Activated naive CD8-positive, alpha-beta T cell (primary cell): ENCODE results near the gene ADAM22.
"Not testable (repeated sequence)": the region's sequence is repeated elsewhere in the genome, so short reads cannot be mapped to it uniquely, and the experiment has no call there.

Experiments
- H3K27ac Mint-ChIP-seq: one replicate; pipeline ENCODE4 v1.8.0; 2021; ENCODE audit warnings: mixed read lengths
- H3K27me3 Mint-ChIP-seq: one replicate; pipeline ENCODE4 v1.8.0; 2021; ENCODE audit warnings: mixed read lengths
- H3K36me3 Mint-ChIP-seq: one replicate; pipeline ENCODE4 v1.8.0; 2021; ENCODE audit warnings: mixed read lengths
- H3K4me1 Mint-ChIP-seq: one replicate; pipeline ENCODE4 v1.8.0; 2021; ENCODE audit warnings: low read depth, mixed read lengths
- H3K4me3 Mint-ChIP-seq: one replicate; pipeline ENCODE4 v1.8.0; 2021; ENCODE audit warnings: mild to moderate bottlenecking, mixed read lengths
- H3K9me3 Mint-ChIP-seq: one replicate; pipeline ENCODE4 v1.8.0; 2021; ENCODE audit warnings: low read depth, mixed read lengths

ADAM22 gene

GRCh38 chr7:88132725-88133124 is 198.7 kb downstream of the ADAM22 start:
- Mint-ChIP-seq H3K9me3 (no peaks in the 10 kb centered on the region), H3K27ac (no peak overlapping the region), H3K36me3 (no peaks in the 10 kb centered on the region), H3K4me3 (no peak overlapping the region), H3K27me3 (no peaks in the 10 kb centered on the region), H3K4me1 (no peaks in the 10 kb centered on the region)

- no peaks in the 10 kb centered on the region for H3K9me3 Mint-ChIP-seq
- H3K4me3 Mint-ChIP-seq, result no peak overlapping the region
- no peaks in the 10 kb centered on the region for H3K27me3 Mint-ChIP-seq
- H3K4me1 Mint-ChIP-seq, result no peaks in the 10 kb centered on the region
- peaks cover 5% of the 10 kb centered on the region for H3K36me3 Mint-ChIP-seq
- no peak overlapping the region for H3K27ac Mint-ChIP-seq
Measured at GRCh38 chr7:88140947-88141346, 206.9 kb downstream of the ADAM22 start.

- H3K27ac Mint-ChIP-seq, result no peak overlapping the region
- peaks cover 7% of the 10 kb centered on the region for H3K36me3 Mint-ChIP-seq
- H3K4me3 Mint-ChIP-seq, result no peak overlapping the region
Measured at GRCh38 chr7:88141479-88141878, 207.4 kb downstream of the ADAM22 start.

GRCh38 chr7:88141953-88142352 is 207.9 kb downstream of the ADAM22 start:
- no peaks in the 10 kb centered on the region for H3K27me3 Mint-ChIP-seq
- no peaks in the 10 kb centered on the region for H3K4me1 Mint-ChIP-seq
- H3K4me3 Mint-ChIP-seq, result no peak overlapping the region
- peaks cover 7% of the 10 kb centered on the region for H3K36me3 Mint-ChIP-seq
- no peak overlapping the region for H3K27ac Mint-ChIP-seq
- no peaks in the 10 kb centered on the region for H3K9me3 Mint-ChIP-seq

More at GRCh38 chr7:88141479-88141878, 207.4 kb downstream of the ADAM22 start:
- no peaks in the 10 kb centered on the region for H3K27me3 Mint-ChIP-seq
- no peaks in the 10 kb centered on the region for H3K4me1 Mint-ChIP-seq
- H3K9me3 Mint-ChIP-seq, result no peaks in the 10 kb centered on the region

DNA sequence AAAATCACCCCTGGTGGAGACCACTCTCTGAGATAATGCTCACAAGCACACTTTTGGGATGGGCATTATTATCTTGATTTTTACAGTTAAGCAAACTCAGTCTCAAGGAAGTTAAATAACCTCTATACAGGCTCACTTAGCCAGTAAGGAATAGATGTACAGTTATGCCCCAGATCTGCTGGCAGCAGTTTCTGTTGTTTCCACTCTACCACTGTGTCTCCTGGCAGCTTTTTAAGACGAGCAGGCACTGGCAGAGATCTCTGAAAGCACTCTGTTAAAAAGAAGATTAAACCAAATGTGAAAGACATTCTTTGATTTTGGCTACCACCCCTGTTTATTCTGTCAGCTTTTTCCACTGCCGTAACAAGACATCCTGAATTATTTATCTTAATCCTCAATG is 212.6 kb downstream of the ADAM22 start:
- Mint-ChIP-seq H3K4me1 (no peaks in the 10 kb centered on the region), H3K36me3 (peaks cover 17% of the 10 kb centered on the region), H3K9me3 (no peaks in the 10 kb centered on the region), H3K27me3 (no peaks in the 10 kb centered on the region), H3K4me3 (no peak overlapping the region), H3K27ac (no peak overlapping the region)

GRCh38 chr7:88147341-88147740 is 213.3 kb downstream of the ADAM22 start:
- no peak overlapping the region for H3K4me3 Mint-ChIP-seq
- H3K4me1 Mint-ChIP-seq, result no peaks in the 10 kb centered on the region
- no peak overlapping the region for H3K27ac Mint-ChIP-seq
- H3K27me3 Mint-ChIP-seq, result no peaks in the 10 kb centered on the region
- no peaks in the 10 kb centered on the region for H3K9me3 Mint-ChIP-seq
- peaks cover 19% of the 10 kb centered on the region for H3K36me3 Mint-ChIP-seq

- H3K36me3 Mint-ChIP-seq, result peaks cover 21% of the 10 kb centered on the region
- no peaks in the 10 kb centered on the region for H3K27me3 Mint-ChIP-seq
- no peaks in the 10 kb centered on the region for H3K9me3 Mint-ChIP-seq
- no peak overlapping the region for H3K4me3 Mint-ChIP-seq
- no peak overlapping the region for H3K27ac Mint-ChIP-seq
- no peaks in the 10 kb centered on the region for H3K4me1 Mint-ChIP-seq
Measured at GRCh38 chr7:88147949-88148348, 213.9 kb downstream of the ADAM22 start.

GRCh38 chr7:88150033-88150432 is 216.0 kb downstream of the ADAM22 start:
- H3K4me3 Mint-ChIP-seq, result no peak overlapping the region
- no peaks in the 10 kb centered on the region for H3K9me3 Mint-ChIP-seq
- no peaks in the 10 kb centered on the region for H3K27me3 Mint-ChIP-seq
- H3K27ac Mint-ChIP-seq, result no peak overlapping the region
- no peaks in the 10 kb centered on the region for H3K4me1 Mint-ChIP-seq
- peaks cover 33% of the 10 kb centered on the region for H3K36me3 Mint-ChIP-seq

DNA sequence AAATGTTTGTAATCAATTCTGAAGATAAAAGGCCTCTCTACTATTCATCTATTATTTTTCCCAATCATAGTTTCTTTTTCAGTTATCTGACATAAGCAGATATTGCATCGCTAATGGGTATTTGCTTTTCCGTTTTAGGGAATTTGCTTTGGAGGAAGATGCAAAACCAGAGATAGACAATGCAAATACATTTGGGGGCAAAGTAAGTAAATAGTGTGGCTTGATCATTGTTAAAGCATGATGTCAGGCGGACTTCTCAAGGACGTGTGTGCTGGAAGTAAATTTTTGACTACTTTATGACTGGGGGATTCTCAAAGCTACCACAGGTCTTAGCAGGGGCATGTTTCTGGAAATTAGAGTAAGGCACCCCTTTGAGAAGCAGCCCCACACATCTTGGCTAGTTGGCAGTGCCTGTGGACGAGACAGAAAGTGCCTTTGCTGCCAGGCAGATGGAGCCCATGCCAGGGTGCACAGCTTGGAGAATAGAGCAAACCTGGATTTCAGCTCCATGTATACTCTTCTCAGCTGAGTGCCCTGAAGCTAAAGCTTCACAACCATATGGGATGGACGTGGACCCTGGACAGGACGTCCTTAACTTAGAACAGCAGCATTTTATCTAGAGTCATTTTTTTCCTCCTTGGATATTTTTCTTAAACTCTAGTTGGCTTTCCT is 217.2 kb downstream of the ADAM22 start:
- Mint-ChIP-seq H3K36me3 (peaks cover 34% of the 10 kb centered on the region), H3K27me3 (no peaks in the 10 kb centered on the region), H3K4me1 (no peaks in the 10 kb centered on the region), H3K27ac (no peak overlapping the region), H3K9me3 (no peaks in the 10 kb centered on the region), H3K4me3 (no peak overlapping the region)

GRCh38 chr7:88153378-88153777 is 219.3 kb downstream of the ADAM22 start:
- peaks cover 51% of the 10 kb centered on the region for H3K36me3 Mint-ChIP-seq
- H3K4me1 Mint-ChIP-seq, result no peaks in the 10 kb centered on the region
- H3K27ac Mint-ChIP-seq, result no peak overlapping the region
- no peaks in the 10 kb centered on the region for H3K27me3 Mint-ChIP-seq
- H3K4me3 Mint-ChIP-seq, result no peak overlapping the region
- peaks cover 15% of the 10 kb centered on the region for H3K9me3 Mint-ChIP-seq

- no peaks in the 10 kb centered on the region for H3K27me3 Mint-ChIP-seq
- no peak overlapping the region for H3K27ac Mint-ChIP-seq
- H3K9me3 Mint-ChIP-seq, result peaks cover 25% of the 10 kb centered on the region
- no peaks in the 10 kb centered on the region for H3K4me1 Mint-ChIP-seq
- H3K4me3 Mint-ChIP-seq, result no peak overlapping the region
- peaks cover 61% of the 10 kb centered on the region for H3K36me3 Mint-ChIP-seq
Measured at GRCh38 chr7:88155756-88156155, 221.7 kb downstream of the ADAM22 start.

DNA sequence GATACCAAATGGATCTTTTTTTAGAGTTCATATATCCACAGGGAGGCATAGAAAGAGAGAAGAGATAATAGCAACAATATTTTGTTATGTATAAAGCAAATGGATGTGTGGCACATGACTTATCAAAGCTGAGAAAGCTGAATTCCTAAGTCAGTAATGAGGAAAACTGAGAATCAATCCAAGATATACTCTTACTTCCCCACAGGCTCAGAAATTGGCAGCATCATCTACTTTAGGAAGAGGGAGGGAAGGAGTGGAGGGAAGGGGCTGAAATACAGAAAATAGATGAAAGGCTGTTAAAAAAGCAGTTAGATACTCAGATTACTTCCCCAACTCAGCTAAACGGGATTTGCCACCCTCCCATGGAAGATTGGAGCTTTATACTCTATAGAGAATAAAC is 222.3 kb downstream of the ADAM22 start:
- Mint-ChIP-seq H3K9me3 (peaks cover 25% of the 10 kb centered on the region), H3K4me3 (no peak overlapping the region), H3K36me3 (peaks cover 55% of the 10 kb centered on the region), H3K27me3 (no peaks in the 10 kb centered on the region), H3K27ac (no peak overlapping the region), H3K4me1 (no peaks in the 10 kb centered on the region)

DNA sequence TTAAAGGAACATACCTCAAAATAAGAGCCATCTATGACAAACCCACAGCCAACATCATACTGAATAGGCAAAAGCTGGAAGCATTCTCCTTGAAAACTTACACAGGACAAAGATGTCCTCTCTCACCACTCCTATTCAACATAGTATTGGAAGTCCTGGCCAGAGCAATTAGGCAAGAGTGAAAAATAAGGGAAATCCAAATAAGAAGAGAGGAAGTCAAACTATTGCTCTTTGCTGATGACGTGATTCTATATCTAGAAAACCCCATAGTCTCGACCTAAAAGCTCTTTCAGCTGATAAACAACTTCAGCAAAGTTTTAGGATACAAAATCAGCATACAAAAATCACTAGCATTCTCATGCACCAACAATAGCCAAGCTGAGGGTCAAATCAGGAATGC is 225.7 kb downstream of the ADAM22 start:
- H3K27me3 Mint-ChIP-seq, H3K4me1 Mint-ChIP-seq, H3K27ac Mint-ChIP-seq, H3K4me3 Mint-ChIP-seq: not testable (repeated sequence)
- H3K9me3 Mint-ChIP-seq, result peaks cover 25% of the 10 kb centered on the region
- peaks cover 39% of the 10 kb centered on the region for H3K36me3 Mint-ChIP-seq

- Mint-ChIP-seq H3K36me3 (no peaks in the 10 kb centered on the region), H3K27me3 (no peaks in the 10 kb centered on the region), H3K4me1 (no peaks in the 10 kb centered on the region), H3K9me3 (no peaks in the 10 kb centered on the region), H3K27ac (no peak overlapping the region), H3K4me3 (no peak overlapping the region)
Measured at GRCh38 chr7:88165697-88166096, 231.6 kb downstream of the ADAM22 start.

GRCh38 chr7:88167223-88167622 is 233.2 kb downstream of the ADAM22 start:
- H3K36me3 Mint-ChIP-seq, result no peaks in the 10 kb centered on the region
- no peaks in the 10 kb centered on the region for H3K9me3 Mint-ChIP-seq
- no peaks in the 10 kb centered on the region for H3K27me3 Mint-ChIP-seq
- H3K4me1 Mint-ChIP-seq, result no peaks in the 10 kb centered on the region
- H3K27ac Mint-ChIP-seq, result no peak overlapping the region
- H3K4me3 Mint-ChIP-seq, result no peak overlapping the region

- Mint-ChIP-seq H3K27ac (no peak overlapping the region), H3K9me3 (no peaks in the 10 kb centered on the region), H3K4me1 (no peaks in the 10 kb centered on the region), H3K4me3 (no peak overlapping the region), H3K36me3 (no peaks in the 10 kb centered on the region), H3K27me3 (no peaks in the 10 kb centered on the region)
Measured at GRCh38 chr7:88167721-88168120, 233.7 kb downstream of the ADAM22 start.
